ENCODE measurements around the gene GLRX5. TPM values are rescaled to one million over a fixed set of nuclear protein-coding genes. Genes with fewer than 3 reads are reported as not detected.

GLRX5 gene
- total RNA-seq: 10 to 100 TPM; 47.4 to 56.4 TPM
- long read RNA-seq, transcript GLRX5-201 (2 exons, 1,564 nt): major isoform, 167 of 170 reads
- long read RNA-seq, partial matches to known transcripts: 3 of 170 reads
- long read RNA-seq, other reads (novel, unspliced or antisense): 0 of 170 reads

DNA sequence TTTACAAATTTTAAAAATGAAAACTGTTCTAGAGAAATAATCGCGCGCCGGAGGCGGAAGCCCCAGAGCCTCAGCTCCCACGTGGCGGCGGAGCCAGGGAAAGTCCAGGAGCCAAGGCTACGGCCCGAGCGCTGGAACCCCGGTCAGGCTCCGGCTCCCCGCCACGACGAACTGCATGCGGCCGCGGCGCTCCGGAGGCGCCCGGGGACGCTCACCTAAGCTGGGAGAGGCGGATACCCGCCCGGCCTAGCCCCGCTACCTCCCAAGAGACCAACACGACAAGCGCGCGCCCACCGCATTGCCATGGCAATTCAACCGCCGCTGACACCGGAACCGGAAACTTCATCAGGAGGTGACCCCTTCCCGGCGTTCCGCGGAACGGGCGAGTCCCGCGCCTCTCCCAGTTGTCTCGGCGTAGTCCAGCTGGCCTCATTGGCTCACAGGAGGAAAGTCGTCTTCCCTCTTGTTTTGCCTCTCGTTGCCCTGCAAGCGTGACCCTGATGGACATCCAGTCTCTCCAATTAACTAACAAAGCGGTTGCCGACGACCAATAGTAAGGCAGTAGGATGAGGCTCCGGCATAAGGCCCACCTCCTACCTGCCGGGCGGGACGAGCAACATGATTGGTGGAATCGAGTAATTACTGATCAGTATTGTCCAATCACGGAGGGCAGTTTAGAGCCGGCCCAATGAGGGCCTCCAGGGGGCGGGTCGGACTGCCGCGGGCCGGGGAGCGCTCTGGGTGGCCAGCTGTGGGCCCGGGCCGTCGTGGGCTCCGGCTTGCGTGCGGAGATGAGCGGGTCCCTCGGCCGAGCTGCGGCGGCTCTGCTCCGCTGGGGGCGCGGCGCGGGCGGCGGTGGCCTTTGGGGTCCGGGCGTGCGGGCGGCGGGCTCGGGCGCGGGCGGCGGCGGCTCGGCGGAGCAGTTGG is at the start of gene GLRX5:
Gene GLRX5, plus strand, starts transcription at position 752 of the 927 bp plus-strand sequence. Its CDS starts 40 bp downstream, at position 792.
- intact Hi-C loops (cut with DNase I, micrococcal nuclease): loop anchor here in 1 of 2 donors (5.0 kb wide), 1 partner anchor 82 kb away; no protein-coding TSS in a partner anchor
- ATAC-seq: peak; percentile 91
- peak; percentile 97 to 99 for DNase-seq

- no peak for DNase-seq
These were observed 49.5 kb upstream of the GLRX5 start for GRCh38 chr14:95485222-95485819.

GRCh38 chr14:95486875-95487668 is 47.8 kb upstream of the GLRX5 start:
- peak; percentile 50 to 61 for DNase-seq

More at GRCh38 chr14:95485222-95485819, 49.5 kb upstream of the GLRX5 start:
- intact Hi-C loops (cut with DNase I, micrococcal nuclease): no loop called here
- ATAC-seq: no peak

DNA sequence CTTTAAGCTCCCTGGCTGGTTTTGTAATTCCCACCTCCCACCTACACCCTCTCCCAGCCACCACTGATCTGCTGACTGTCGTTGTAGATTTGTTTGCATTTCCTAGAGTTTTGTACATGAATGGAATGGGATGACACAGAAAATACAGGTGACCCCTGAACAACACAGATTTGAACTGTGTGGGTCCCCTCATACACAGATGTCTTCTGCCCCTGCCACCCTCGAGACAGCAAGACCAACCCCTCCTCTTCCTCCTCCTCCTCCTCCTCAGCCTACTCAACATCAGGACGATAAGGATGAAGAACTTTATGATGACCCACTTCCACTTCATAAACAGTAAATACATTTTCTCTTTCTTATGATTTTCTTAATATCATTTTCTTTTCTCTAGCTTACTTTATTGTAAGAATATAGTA is 47.2 kb upstream of the GLRX5 start:
- ATAC-seq: no peak
- intact Hi-C loops (cut with DNase I, micrococcal nuclease): no loop called here
- no peak for DNase-seq

More at GRCh38 chr14:95486875-95487668, 47.8 kb upstream of the GLRX5 start:
- peak; percentile 8 for ATAC-seq
- intact Hi-C loops (cut with DNase I, micrococcal nuclease): no loop called here

DNA sequence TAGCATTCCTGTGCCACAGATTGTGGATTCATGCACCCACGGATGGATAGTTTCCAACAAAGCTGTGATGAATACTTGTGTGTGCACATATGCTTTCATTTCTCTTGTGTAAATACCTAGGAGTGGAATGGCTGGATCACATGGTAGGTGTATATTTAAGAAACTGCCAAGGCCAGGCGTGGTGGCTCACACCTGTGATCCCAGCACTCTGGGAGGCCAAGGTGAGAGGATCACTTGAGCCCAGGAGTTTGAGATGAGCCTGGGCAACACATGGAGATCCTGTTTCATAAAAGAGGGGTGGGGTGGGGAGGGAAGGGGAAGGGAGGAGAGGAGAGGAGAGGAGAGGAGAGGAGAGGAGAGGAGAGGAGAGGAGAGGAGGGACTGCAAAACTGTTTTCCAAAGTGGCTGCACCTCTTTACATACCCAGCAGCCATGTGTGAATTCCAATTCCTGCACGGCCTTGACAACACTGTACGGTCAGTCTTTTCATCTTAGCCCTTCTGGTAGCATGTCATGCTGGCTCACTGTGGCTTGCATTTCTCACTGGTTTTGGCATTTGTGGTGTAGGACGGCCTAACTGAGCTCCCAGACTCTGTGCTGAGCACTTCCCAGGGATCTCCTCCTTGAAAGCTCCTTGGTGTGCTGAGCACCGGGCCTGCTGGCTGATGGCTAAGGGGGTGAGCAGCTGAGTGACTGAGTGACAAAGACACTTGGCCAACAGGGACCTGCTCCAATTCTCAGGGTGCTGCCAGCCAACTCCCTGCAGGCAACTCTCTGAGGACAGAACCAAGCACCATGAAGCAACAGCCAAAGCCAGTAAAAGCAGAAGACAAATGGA is 46.3 kb upstream of the GLRX5 start:
- ATAC-seq (no peak), DNase-seq (no peak)
- intact Hi-C loops (cut with DNase I, micrococcal nuclease): no loop called here

- intact Hi-C loops (cut with DNase I, micrococcal nuclease): no loop called here
- DNase-seq (no peak), ATAC-seq (no peak)
These were observed 45.4 kb upstream of the GLRX5 start for GRCh38 chr14:95489214-95490137.

- intact Hi-C loops (cut with DNase I, micrococcal nuclease): no loop called here
- ATAC-seq: peak; percentile 71
- DNase-seq: no peak
These were observed 44.7 kb upstream of the GLRX5 start for GRCh38 chr14:95490138-95490509.

DNA sequence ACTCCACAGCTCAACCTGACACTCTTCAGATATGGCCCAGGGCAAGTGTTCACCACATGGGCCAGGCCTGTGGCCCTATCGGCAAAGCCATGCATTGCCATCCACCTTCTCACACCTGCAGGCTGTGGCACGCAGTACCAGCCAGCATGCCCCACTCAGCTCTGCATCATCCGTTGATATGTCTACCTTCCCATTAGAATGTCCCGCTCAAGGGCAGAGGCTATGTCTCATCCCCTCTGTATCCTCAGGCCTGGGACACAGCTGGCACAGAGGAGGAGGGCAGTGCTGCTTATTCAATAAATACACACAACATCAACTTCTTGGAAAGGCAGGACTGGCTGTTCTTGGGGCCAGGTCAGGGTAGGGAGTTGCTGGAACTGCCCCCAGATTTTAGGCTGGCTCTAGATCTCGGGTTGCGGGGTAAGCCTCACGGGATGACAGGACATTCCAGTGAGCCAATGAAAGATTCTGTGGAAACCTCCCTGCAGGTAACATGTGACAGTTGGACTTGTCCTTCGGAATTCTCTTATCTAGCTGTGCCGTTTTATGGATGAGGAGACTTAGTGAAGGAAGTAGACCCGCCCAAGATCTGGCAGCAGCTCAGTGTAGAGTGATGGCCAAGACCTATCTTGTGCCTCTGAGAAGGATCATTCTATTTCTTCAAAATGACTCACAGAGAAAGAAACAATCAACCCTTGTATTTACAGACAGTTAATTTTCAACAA is 44.0 kb upstream of the GLRX5 start:
- intact Hi-C loops (cut with DNase I, micrococcal nuclease): no loop called here
- DNase-seq (peak; percentile 71 to 85), ATAC-seq (peak; percentile 81)

DNA sequence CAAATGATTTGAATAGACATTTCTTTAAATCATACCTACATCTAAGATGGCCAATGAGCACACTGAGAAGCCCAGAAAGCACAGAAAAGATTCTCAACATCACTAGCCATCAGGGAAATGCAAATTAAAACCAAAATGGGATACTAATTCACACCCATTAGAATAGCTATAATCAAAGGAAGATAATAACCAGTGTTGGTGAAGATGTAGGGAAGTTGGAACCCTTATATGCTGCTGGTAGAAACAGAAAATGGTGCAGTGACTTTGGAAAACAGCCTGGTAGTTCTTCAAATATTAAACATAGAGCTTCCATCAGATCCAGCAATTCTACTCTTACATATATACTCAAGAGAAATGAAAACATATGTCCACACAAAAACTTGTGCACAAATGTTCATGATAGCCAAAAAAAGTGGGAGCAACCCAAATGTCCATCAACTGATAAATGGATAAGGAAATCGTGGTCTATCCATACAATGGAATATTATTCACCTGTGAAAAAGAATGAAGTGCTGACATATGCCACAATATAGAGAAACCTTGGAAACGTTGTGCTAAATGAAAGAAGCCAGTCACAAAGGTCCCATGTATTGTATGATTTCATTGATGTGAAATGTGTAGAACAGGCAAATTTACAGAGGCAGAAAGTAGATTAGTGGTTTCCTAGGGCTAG is 42.8 kb upstream of the GLRX5 start:
- no peak for ATAC-seq
- intact Hi-C loops (cut with DNase I, micrococcal nuclease): no loop called here
- no peak for DNase-seq

DNA sequence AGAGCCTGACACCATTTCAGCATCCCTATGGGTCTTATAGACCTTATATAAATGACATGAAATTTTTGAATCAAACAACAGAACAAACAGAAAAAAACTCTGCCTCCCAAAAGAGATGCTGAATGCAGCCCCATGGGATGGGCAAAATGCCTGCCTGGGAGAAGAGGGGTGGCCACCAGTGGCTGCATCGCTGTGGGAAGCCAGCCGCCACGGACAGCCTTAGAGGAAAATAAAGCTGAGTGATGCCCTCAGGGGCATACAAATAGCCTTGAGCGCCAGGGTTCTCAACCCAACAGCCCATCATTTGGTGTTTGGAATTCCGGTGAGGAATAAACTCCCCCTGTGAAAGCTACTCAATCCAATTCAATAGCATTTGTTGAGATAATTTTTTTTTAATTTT is 41.3 kb upstream of the GLRX5 start:
- DNase-seq (no peak), ATAC-seq (no peak)
- intact Hi-C loops (cut with DNase I, micrococcal nuclease): no loop called here

- DNase-seq (no peak), ATAC-seq (no peak)
- intact Hi-C loops (cut with DNase I, micrococcal nuclease): no loop called here
These were observed 40.9 kb upstream of the GLRX5 start for GRCh38 chr14:95493976-95494375.

- intact Hi-C loops (cut with DNase I, micrococcal nuclease): no loop called here
- DNase-seq (no peak), ATAC-seq (no peak)
These were observed 40.4 kb upstream of the GLRX5 start for GRCh38 chr14:95494456-95494855.

- ATAC-seq: no peak
- no peak for DNase-seq
- intact Hi-C loops (cut with DNase I, micrococcal nuclease): no loop called here
These were observed 39.8 kb upstream of the GLRX5 start for GRCh38 chr14:95495076-95495475.

DNA sequence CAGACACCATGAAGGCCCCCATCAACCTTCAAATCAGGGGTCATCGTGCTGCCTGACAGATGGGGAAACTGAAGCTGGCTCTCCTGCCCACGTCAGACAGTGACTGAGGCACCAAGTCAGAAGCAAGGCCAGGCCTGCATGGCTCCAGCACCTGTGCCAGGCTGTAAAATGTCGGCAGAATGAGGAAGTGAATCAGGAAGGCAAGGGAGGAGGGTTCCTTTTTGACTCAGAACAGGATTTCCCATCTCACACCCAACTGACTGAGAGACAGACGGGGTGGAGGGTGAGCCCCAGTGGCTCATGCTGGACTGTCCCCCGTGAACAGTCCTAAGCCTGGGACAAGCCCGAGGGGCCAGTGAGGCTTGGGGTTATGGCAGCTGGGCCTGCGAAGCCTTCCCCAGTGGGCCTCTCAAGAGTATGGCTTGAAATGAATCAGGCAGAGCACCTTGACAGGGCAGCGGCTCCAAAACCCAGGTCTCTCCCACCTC is 39.3 kb upstream of the GLRX5 start:
- DNase-seq: peak in 1 of 2 donors; percentile 55
- intact Hi-C loops (cut with DNase I, micrococcal nuclease): no loop called here
- ATAC-seq: peak; percentile 48

DNA sequence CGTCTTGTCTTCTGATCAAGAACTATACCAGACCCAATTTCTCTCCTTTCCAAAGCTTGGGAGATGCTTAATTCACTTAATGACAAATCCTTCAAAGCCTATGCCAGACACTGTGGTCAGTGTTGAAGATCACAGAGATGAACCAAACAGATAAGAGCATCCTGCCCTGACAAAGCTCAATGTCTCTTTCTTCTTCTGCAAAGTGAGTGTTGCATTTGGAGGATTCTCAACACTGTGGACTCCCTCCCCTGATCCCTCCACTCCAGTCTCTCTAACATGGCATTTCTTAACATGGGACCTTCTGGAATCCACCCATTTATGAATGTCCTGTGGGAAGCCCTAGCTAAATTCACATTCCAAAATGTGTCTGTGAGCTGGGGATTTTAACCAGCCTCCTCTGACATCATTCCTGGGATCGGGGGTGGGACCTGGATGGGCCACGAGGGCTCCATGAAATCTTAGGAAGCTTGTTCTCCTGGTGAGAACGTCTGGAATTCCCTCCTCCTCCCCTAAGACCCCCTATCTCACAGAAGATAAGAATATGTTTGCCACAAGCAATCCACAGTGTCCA is 38.7 kb upstream of the GLRX5 start:
- DNase-seq (no peak), ATAC-seq (no peak)
- intact Hi-C loops (cut with DNase I, micrococcal nuclease): no loop called here

Measured in left colon (tissue), 2 donors.